ENCODE results near the gene HS6ST1. TPM values are rescaled to one million over a fixed set of nuclear protein-coding genes. Genes with fewer than 3 reads are reported as not detected.

The HS6ST1 gene
- total RNA-seq, 1 donor from 2014 or later: 17.6 TPM

DNA sequence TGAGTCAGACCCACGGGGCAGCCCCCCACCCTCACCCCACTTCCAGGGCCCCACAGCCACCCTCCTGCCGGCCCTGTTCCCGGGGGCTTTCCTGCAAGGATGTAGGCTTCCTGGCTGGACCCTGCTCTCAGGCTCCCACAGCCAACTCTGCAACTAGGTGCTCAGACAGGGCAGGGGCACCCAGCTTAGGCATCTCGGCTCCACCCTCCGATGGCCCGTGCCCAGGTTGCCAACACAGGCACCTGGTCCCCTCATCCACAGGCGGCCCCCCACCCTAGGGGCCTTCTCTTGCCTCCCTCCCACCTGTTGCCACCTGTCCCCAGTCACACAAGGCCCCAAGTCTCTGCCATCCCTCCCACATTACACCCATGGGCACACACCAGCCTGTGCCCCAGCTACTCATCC is 34.6 kb downstream of the HS6ST1 start:
- H3K4me3 ChIP-seq (ENCODE audit: low read depth, low read length): no peak overlapping the region
- DNase-seq (ENCODE audit: low read depth): no peak
- TF ChIP-seq, protein P1, sequence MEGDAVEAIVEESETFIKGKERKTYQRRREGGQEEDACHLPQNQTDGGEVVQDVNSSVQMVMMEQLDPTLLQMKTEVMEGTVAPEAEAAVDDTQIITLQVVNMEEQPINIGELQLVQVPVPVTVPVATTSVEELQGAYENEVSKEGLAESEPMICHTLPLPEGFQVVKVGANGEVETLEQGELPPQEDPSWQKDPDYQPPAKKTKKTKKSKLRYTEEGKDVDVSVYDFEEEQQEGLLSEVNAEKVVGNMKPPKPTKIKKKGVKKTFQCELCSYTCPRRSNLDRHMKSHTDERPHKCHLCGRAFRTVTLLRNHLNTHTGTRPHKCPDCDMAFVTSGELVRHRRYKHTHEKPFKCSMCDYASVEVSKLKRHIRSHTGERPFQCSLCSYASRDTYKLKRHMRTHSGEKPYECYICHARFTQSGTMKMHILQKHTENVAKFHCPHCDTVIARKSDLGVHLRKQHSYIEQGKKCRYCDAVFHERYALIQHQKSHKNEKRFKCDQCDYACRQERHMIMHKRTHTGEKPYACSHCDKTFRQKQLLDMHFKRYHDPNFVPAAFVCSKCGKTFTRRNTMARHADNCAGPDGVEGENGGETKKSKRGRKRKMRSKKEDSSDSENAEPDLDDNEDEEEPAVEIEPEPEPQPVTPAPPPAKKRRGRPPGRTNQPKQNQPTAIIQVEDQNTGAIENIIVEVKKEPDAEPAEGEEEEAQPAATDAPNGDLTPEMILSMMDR (conservative IDR thresholded peaks at IDR 0.05; ENCODE audit: low read depth, low read length): no peak

DNA sequence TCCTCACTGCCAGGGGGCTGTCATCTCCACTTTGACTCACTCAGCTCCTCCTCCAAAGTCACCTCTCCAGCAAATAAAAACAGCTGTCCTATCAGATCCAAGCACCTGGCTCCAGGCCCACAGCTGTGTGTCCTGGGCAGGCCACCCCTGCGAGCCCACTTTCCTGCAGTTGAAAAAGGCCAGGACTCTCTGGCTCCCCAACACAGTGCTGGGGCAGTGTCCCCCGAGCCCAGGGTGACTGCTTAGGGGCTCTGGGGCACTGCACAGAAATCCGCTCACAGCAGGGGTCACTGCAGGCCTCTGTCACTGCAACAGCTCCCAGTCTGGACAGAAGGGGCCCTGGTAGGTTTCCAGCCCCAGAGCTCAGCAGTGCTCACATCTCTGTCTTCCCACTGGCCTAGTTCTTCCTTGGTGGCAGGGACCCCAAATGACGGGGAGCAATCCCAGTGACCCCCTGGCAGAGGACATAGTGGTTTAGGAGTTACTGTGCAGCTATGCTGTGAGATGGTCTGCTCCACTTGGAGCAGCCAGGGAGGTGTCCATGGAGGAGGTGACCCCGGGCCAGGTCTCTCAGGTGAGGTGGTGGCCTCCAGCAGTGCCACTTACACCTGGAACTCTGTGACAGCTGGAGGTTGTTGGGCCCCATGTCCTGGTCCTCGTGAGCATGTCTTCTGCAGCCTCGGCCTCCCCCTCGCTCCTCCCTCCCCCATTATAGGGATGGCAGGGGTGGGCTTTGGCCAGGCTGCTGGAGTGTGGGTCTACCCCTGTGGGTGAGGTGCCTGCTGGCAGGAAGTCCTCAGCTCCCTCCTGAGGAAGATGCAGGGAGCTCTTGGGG is 35.5 kb downstream of the HS6ST1 start:
- TF ChIP-seq, protein P1 (conservative IDR thresholded peaks at IDR 0.05; ENCODE audit: low read depth, low read length): peak; percentile 23
- DNase-seq (ENCODE audit: low read depth): no peak
- H3K4me3 ChIP-seq (ENCODE audit: low read depth, low read length): no peak overlapping the region

DNA sequence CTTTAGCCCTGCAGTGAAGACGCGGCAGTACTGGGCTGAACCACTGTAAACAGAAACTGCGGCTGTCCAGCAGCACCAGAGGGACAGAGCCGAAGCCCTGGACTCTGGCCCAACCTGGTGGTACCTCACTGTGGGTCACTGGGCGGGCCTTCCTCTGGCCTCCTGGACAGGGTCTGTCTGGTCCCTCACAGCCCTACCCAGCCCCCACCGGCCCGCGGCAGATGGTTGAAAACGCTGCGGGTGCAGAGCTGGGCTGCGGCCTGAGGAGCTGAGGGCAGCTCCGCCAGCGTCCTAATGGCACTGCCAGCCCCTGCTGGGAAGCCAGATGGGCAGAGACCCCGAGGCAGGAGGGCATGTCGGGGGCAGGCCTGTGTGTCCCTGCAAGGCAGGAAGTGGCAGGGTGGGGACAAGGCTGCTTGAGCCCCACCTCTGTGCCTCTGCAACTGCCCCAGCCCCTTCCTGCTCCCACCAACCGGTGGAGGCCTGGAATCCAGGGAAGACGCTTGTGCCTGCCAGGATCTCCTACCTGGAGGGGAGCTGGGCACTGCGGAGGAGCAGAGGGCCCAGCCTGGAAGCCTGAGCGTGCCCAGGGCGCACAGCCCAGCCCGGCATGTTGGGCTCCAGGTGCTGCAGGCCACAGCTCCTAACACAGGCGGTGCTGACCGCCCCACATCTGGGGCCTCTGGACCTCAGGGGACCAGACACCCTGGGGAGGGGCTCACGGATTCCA is 36.3 kb downstream of the HS6ST1 start:
- TF ChIP-seq, protein P1 (conservative IDR thresholded peaks at IDR 0.05; ENCODE audit: low read depth, low read length): no peak
- DNase-seq (ENCODE audit: low read depth): no peak
- H3K4me3 ChIP-seq (ENCODE audit: low read depth, low read length): no peak overlapping the region

DNA sequence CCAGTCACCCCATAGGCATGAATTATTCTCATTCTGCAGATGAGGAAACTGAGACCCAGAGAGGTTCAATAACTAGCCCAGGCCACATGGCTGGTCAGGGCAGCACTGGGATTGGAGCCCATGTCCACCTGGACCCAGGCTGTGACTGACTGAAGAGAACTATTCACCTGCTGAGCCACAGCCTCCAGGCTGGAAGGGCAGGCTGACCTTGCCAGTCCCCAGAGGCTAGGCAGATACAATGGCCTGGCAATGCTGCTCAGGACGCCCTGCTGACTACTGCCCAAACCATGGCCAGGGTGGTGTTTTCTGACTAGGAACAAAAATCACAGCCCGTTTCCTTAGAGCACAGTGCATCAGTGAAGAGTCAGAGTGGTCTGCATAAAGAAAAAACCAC is 36.8 kb downstream of the HS6ST1 start:
- H3K4me3 ChIP-seq (ENCODE audit: low read depth, low read length): no peak overlapping the region
- no peak for DNase-seq (ENCODE audit: low read depth)
- TF ChIP-seq, protein P1 (conservative IDR thresholded peaks at IDR 0.05; ENCODE audit: low read depth, low read length): no peak

DNA sequence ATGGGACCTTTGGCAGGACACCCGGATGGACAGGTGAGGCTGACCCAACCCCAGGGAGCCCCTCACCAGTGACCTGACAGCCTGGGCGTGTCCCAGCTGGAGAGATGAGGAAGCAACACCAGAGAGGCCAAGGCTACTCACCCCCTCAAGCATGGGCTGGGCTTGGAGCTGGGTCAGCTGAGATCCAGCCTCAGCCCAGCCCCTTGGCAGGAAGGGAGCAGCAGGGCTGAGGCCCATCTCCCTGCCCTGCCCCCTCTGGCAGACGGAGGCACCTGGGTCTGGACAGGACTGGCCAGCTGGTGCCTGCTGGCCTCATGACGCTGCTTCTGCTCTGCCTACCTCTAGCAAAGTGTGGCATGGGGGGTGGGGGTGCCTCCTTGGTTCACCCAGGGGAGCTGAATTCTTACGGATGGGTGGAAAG is 37.8 kb downstream of the HS6ST1 start:
- DNase-seq (ENCODE audit: low read depth): no peak

DNA sequence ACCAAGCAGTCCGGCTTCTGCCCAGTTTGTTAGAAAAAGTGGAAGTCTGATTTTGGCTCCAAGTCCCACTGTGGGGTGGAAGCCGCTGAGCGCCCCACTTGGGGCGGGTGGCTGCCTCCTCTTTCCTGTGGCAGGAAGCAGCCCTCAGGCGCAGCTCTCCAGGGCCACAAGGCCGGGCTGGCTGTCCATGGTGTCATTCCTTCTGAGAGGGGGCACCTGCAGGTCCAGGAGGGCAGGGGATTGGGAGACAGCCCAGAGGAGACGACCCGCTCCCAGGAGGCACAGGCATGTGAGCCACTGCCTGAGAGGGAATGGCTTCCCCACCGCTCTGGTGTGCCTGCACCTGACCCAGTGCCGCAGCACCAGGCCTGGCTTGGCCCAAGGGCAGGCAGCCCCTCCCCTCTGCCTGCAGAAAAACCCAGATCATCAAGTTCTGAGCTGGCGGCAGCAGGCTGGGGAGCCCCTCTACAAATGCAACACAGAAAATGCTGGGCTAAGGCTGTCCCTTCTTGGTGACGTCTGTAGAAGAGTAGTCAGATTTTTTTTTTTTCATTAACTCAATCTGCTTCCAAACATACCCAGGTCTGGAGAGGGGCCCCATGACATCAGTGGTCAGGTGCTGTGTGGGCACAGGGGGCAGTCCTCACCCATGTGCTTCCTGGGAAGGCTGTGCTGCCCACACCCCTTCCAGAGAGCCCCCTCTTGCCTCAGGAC is 38.4 kb downstream of the HS6ST1 start:
- TF ChIP-seq, protein P1 (conservative IDR thresholded peaks at IDR 0.05; ENCODE audit: low read depth, low read length): no peak
- no peak overlapping the region for H3K4me3 ChIP-seq (ENCODE audit: low read depth, low read length)
- DNase-seq (ENCODE audit: low read depth): no peak

More for the DNA sequence above, 37.8 kb downstream of the HS6ST1 start:
- TF ChIP-seq, protein P1 (conservative IDR thresholded peaks at IDR 0.05; ENCODE audit: low read depth, low read length): no peak
- H3K4me3 ChIP-seq (ENCODE audit: low read depth, low read length): no peak overlapping the region
